Central memory CD8-positive, alpha-beta T cell (primary cell): ENCODE results near the gene CNTFR.
A peak's percentile ranks its signal among the peaks of the same experiment; 100 is the strongest.
"Not testable (repeated sequence)": the region's sequence is repeated elsewhere in the genome, so short reads cannot be mapped to it uniquely, and the experiment has no call there.

Experiments
- ATAC-seq: fragments of 150-1000 bp; cut with Tn5 transposase; replicated peaks from 2 replicates; pipeline ENCODE4 v1.10.0; 2022; ENCODE audit warnings: mild to moderate bottlenecking, moderate FRiP score, moderate number of reproducible peaks; ENCODE audit not compliant: poor library complexity, severe bottlenecking; ENCODE audit errors: extremely low read depth
- DNase-seq, 2 donors: peaks; one replicate each; pipeline ENCODE4 v3.0.0; 2021; ENCODE audit warnings: low spot score in 2 of 2
- H3K27ac Mint-ChIP-seq: one replicate; pipeline ENCODE4 v1.8.0; 2022; ENCODE audit warnings: low read depth, mild to moderate bottlenecking, moderate library complexity, mixed read lengths
- H3K27me3 Mint-ChIP-seq: one replicate; pipeline ENCODE4 v1.8.0; 2022; ENCODE audit warnings: mixed read lengths
- H3K36me3 Mint-ChIP-seq: one replicate; pipeline ENCODE4 v1.8.0; 2022; ENCODE audit warnings: mild to moderate bottlenecking, moderate library complexity, mixed read lengths; ENCODE audit not compliant: insufficient read depth
- H3K4me1 Mint-ChIP-seq: one replicate; pipeline ENCODE4 v1.8.0; 2022; ENCODE audit warnings: mixed read lengths
- H3K4me3 Mint-ChIP-seq: one replicate; pipeline ENCODE4 v1.8.0; 2022; ENCODE audit warnings: mild to moderate bottlenecking, moderate library complexity, mixed read lengths
- H3K9me3 Mint-ChIP-seq: one replicate; pipeline ENCODE4 v1.8.0; 2022; ENCODE audit warnings: mixed read lengths

Gene CNTFR

GRCh38 chr9:34536685-34537084 lies 52.8 kb downstream of the CNTFR start:
- H3K36me3 Mint-ChIP-seq = no peaks in the 10 kb centered on the region
- H3K27ac Mint-ChIP-seq = no peak overlapping the region
- H3K4me1 Mint-ChIP-seq = no peaks in the 10 kb centered on the region
- H3K9me3 Mint-ChIP-seq = no peaks in the 10 kb centered on the region
- ATAC-seq (no peak), DNase-seq (no peak)
- H3K4me3 Mint-ChIP-seq = no peak overlapping the region
- peaks cover 53% of the 10 kb centered on the region for H3K27me3 Mint-ChIP-seq

GRCh38 chr9:34532041-34532440 lies 57.5 kb downstream of the CNTFR start:
- not testable (repeated sequence) for H3K36me3 Mint-ChIP-seq, H3K4me3 Mint-ChIP-seq, ATAC-seq, DNase-seq, H3K4me1 Mint-ChIP-seq, H3K9me3 Mint-ChIP-seq, H3K27ac Mint-ChIP-seq
- peaks cover 63% of the 10 kb centered on the region for H3K27me3 Mint-ChIP-seq

GRCh38 chr9:34526026-34526425 lies 63.5 kb downstream of the CNTFR start:
- no peaks in the 10 kb centered on the region for H3K9me3 Mint-ChIP-seq
- DNase-seq = no peak
- no peak for ATAC-seq
- H3K4me3 Mint-ChIP-seq = no peak overlapping the region
- no peak overlapping the region for H3K27ac Mint-ChIP-seq
- H3K36me3 Mint-ChIP-seq = peaks cover 3% of the 10 kb centered on the region
- H3K4me1 Mint-ChIP-seq = peaks cover 6% of the 10 kb centered on the region
- H3K27me3 Mint-ChIP-seq = peaks cover 24% of the 10 kb centered on the region

GRCh38 chr9:34524349-34524748 lies 65.2 kb downstream of the CNTFR start:
- peaks cover 3% of the 10 kb centered on the region for H3K36me3 Mint-ChIP-seq
- H3K4me1 Mint-ChIP-seq = peaks cover 6% of the 10 kb centered on the region
- DNase-seq (no peak), ATAC-seq (no peak)
- H3K4me3 Mint-ChIP-seq = no peak overlapping the region
- peaks cover 7% of the 10 kb centered on the region for H3K27me3 Mint-ChIP-seq
- H3K27ac Mint-ChIP-seq = no peak overlapping the region
- H3K9me3 Mint-ChIP-seq = no peaks in the 10 kb centered on the region

GRCh38 chr9:34522971-34523797 lies 66.3 kb downstream of the CNTFR start, which contains the start of gene ENHO:
ENHO (minus strand) TSS chr9:34522990; CDS start chr9:34521695, 1,295 bp downstream.
- peak; percentile 92 for ATAC-seq
- DNase-seq = peak; percentile 87 to 94
- Mint-ChIP-seq H3K4me3 (peak within 1 kb of the TSS; percentile 66), H3K4me1 (peaks cover 6% of the 10 kb centered on the region), H3K27ac (peak within 1 kb of the TSS; percentile 12), H3K27me3 (no peaks in the 10 kb centered on the region), H3K36me3 (peaks cover 3% of the 10 kb centered on the region), H3K9me3 (no peaks in the 10 kb centered on the region)

GRCh38 chr9:34522091-34522887 lies 67.2 kb downstream of the CNTFR start:
- Mint-ChIP-seq H3K4me3 (peak overlapping the region; percentile 66), H3K27ac (peak overlapping the region; percentile 12), H3K27me3 (no peaks in the 10 kb centered on the region), H3K36me3 (peaks cover 3% of the 10 kb centered on the region), H3K4me1 (peaks cover 6% of the 10 kb centered on the region), H3K9me3 (no peaks in the 10 kb centered on the region)
- DNase-seq (no peak), ATAC-seq (no peak)

GRCh38 chr9:34521406-34522045 lies 68.0 kb downstream of the CNTFR start:
- H3K4me3 Mint-ChIP-seq = no peak overlapping the region
- H3K4me1 Mint-ChIP-seq = peaks cover 6% of the 10 kb centered on the region
- H3K27me3 Mint-ChIP-seq = no peaks in the 10 kb centered on the region
- DNase-seq = no peak
- no peaks in the 10 kb centered on the region for H3K9me3 Mint-ChIP-seq
- no peak overlapping the region for H3K27ac Mint-ChIP-seq
- H3K36me3 Mint-ChIP-seq = peaks cover 3% of the 10 kb centered on the region
- ATAC-seq = no peak

- ATAC-seq (no peak), DNase-seq (no peak)
- Mint-ChIP-seq H3K27ac (no peak overlapping the region), H3K9me3 (no peaks in the 10 kb centered on the region), H3K27me3 (no peaks in the 10 kb centered on the region), H3K4me1 (peaks cover 6% of the 10 kb centered on the region), H3K36me3 (peaks cover 3% of the 10 kb centered on the region), H3K4me3 (no peak overlapping the region)
Observed at GRCh38 chr9:34520505-34521385, 68.8 kb downstream of the CNTFR start.

- no peak overlapping the region for H3K4me3 Mint-ChIP-seq
- peaks cover 3% of the 10 kb centered on the region for H3K36me3 Mint-ChIP-seq
- ATAC-seq = no peak
- DNase-seq = no peak
- no peak overlapping the region for H3K27ac Mint-ChIP-seq
- H3K27me3 Mint-ChIP-seq = no peaks in the 10 kb centered on the region
- peaks cover 6% of the 10 kb centered on the region for H3K4me1 Mint-ChIP-seq
- H3K9me3 Mint-ChIP-seq = no peaks in the 10 kb centered on the region
Observed at GRCh38 chr9:34520096-34520495, 69.4 kb downstream of the CNTFR start.

- DNase-seq (no peak), ATAC-seq (no peak)
- Mint-ChIP-seq H3K36me3 (peaks cover 3% of the 10 kb centered on the region), H3K4me3 (no peak overlapping the region), H3K4me1 (peaks cover 6% of the 10 kb centered on the region), H3K27me3 (no peaks in the 10 kb centered on the region), H3K27ac (no peak overlapping the region), H3K9me3 (no peaks in the 10 kb centered on the region)
Observed at GRCh38 chr9:34519321-34520020, 70.1 kb downstream of the CNTFR start.

GRCh38 chr9:34518896-34519295 lies 70.6 kb downstream of the CNTFR start:
- Mint-ChIP-seq H3K4me1 (peaks cover 6% of the 10 kb centered on the region), H3K4me3 (no peak overlapping the region), H3K27me3 (no peaks in the 10 kb centered on the region), H3K9me3 (no peaks in the 10 kb centered on the region), H3K36me3 (peaks cover 3% of the 10 kb centered on the region), H3K27ac (no peak overlapping the region)
- no peak for DNase-seq
- ATAC-seq = no peak
